HCT116 (cell line): ENCODE measurements around the gene ELAVL2.

Source experiments
- ATF3 ChIP-seq: IDR thresholded peaks from 2 replicates; pipeline ENCODE4 v1.6.1; 2012
- CEBPB ChIP-seq: IDR thresholded peaks from 2 replicates; pipeline ENCODE4 v1.6.1; 2012; ENCODE audit warnings: low read depth
- CTCF ChIP-seq, 3 experiments: fragments of 200-600 bp in 1 of 3; sonication (generic) in 1 of 3; IDR thresholded peaks in 2 of 3; conservative IDR thresholded peaks in 1 of 3; 2 replicates each; pipeline ENCODE4 v1.5.1; 2012 to 2017; ENCODE audit warnings: low read depth in 2 of 3, low read length in 2 of 3, antibody characterized with exemption in 1 of 3, borderline replicate concordance in 1 of 3, control low read depth in 1 of 3, mild to moderate bottlenecking in 1 of 3, mixed read lengths in 1 of 3, mixed run types in 1 of 3, moderate library complexity in 1 of 3; ENCODE audit not compliant: insufficient read depth in 1 of 3
- EGR1 ChIP-seq: IDR thresholded peaks from 2 replicates; pipeline ENCODE4 v1.6.1; 2012; ENCODE audit warnings: low read depth
- EZH2 ChIP-seq: fragments of 200-600 bp; sonication (generic); IDR thresholded peaks from 2 replicates; pipeline ENCODE4 v1.6.1; 2017; ENCODE audit warnings: antibody characterized with exemption, mixed run types
- EZH2phosphoT487 ChIP-seq: fragments of 200-600 bp; IDR thresholded peaks from 2 replicates; pipeline ENCODE4 v1.6.1; 2018; ENCODE audit warnings: antibody characterized with exemption, borderline replicate concordance
- MAX ChIP-seq: IDR thresholded peaks from 2 replicates; pipeline ENCODE4 v1.6.1; 2012
- POLR2A ChIP-seq: IDR thresholded peaks from 2 replicates; pipeline ENCODE4 v1.7.0; 2011; ENCODE audit warnings: borderline replicate concordance; ENCODE audit not compliant: insufficient read depth, insufficient read length; ENCODE audit errors: extremely low read depth
- POLR2AphosphoS5 ChIP-seq: IDR thresholded peaks from 2 replicates; pipeline ENCODE4 v1.6.1; 2011; ENCODE audit warnings: mild to moderate bottlenecking, low read depth, low read length, moderate library complexity
- REST ChIP-seq: IDR thresholded peaks from 2 replicates; pipeline ENCODE4 v1.6.1; 2012; ENCODE audit warnings: low read depth
- SP1 ChIP-seq: IDR thresholded peaks from 2 replicates; pipeline ENCODE4 v1.6.1; 2012; ENCODE audit warnings: low read depth
- SRF ChIP-seq: IDR thresholded peaks from 2 replicates; pipeline ENCODE4 v1.6.1; 2012; ENCODE audit warnings: low read depth
- YY1 ChIP-seq: IDR thresholded peaks from 2 replicates; pipeline ENCODE4 v1.6.1; 2011; ENCODE audit warnings: low read length, low read depth, moderate library complexity, mild to moderate bottlenecking; ENCODE audit not compliant: insufficient replicate concordance; ENCODE audit errors: extremely low read depth
- ZNF274 ChIP-seq: fragments of 200-500 bp; sonication (Bioruptor generic); IDR thresholded peaks from 2 replicates; pipeline ENCODE4 v1.6.1; 2014; ENCODE audit warnings: mild to moderate bottlenecking, low read depth, low read length, inconsistent platforms

- no peak for TF ChIP-seq CTCF (IDR thresholded peaks at IDR 0.05 in 2 of 3, conservative IDR thresholded peaks at IDR 0.05 in 1 of 3; ENCODE audit: borderline replicate concordance in 1 of 3, insufficient read depth in 1 of 3, low read depth in 2 of 3, low read length in 2 of 3)
- TF ChIP-seq CEBPB, result no peak
- TF ChIP-seq REST, result no peak
- no peak for TF ChIP-seq EZH2
- TF ChIP-seq POLR2AphosphoS5, result no peak
- TF ChIP-seq POLR2A, result no peak
- TF ChIP-seq ZNF274, result no peak
- no peak for TF ChIP-seq SRF
- TF ChIP-seq MAX, result no peak
- no peak for TF ChIP-seq EZH2phosphoT487
- TF ChIP-seq EGR1, result no peak
- TF ChIP-seq ATF3, result no peak
- no peak for TF ChIP-seq YY1
- no peak for TF ChIP-seq SP1
Measured at GRCh38 chr9:23669776-23670175, 156.3 kb downstream of the ELAVL2 start.
